ENCODE results near the gene FAM217A.

DNA sequence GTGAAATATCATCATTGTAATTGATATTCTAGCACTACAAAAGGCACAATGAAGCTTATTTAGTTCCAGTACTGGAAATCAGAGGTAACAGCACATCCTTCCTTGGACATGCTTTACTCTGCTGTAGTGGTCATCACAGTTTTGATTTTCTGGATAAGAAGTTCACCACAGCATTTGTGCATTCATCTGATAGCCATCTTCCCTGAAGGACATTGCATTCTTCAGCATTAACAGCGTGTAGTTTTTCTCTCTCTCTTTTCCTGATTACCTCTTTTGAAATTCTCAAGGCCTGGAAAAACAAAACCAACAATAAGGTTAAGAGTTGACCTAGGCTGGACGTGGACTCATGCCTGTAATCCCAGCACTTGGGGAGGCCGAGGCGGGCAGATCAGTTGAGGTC lies 36.8 kb upstream of the FAM217A start:
- TF ChIP-seq, protein P1, sequence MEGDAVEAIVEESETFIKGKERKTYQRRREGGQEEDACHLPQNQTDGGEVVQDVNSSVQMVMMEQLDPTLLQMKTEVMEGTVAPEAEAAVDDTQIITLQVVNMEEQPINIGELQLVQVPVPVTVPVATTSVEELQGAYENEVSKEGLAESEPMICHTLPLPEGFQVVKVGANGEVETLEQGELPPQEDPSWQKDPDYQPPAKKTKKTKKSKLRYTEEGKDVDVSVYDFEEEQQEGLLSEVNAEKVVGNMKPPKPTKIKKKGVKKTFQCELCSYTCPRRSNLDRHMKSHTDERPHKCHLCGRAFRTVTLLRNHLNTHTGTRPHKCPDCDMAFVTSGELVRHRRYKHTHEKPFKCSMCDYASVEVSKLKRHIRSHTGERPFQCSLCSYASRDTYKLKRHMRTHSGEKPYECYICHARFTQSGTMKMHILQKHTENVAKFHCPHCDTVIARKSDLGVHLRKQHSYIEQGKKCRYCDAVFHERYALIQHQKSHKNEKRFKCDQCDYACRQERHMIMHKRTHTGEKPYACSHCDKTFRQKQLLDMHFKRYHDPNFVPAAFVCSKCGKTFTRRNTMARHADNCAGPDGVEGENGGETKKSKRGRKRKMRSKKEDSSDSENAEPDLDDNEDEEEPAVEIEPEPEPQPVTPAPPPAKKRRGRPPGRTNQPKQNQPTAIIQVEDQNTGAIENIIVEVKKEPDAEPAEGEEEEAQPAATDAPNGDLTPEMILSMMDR (IDR thresholded peaks at IDR 0.05): no peak
- TF ChIP-seq POLR2A (IDR thresholded peaks at IDR 0.05): no peak

All from adrenal gland (tissue), 5 donors.